ENCODE measurements around the gene MIX23. TPM values are rescaled to one million over a fixed set of nuclear protein-coding genes. Genes with fewer than 3 reads are reported as not detected.

Gene MIX23
- total RNA-seq, 1 experiment from 2014 or later: 80.6 TPM

DNA sequence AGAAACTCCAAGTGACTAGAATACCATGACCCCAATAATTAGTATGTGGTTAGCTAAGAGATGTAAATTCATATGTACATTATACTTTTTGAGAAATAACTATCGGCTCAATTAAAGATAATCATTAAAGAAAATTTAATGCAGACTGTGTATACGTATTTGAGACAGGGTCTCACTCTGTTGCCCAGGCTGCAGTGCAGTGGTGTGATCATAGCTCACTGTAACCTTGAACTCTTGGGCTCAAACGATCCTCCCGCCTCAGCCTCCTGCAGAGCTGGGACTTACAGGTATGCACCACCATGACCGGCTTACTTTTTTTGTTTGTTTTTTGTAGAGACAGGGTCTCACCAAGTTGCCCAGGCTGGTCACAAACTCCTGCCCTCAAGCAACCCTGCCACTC lies 66.7 kb downstream of the MIX23 start:
- peaks cover 7 to 9% of the 10 kb centered on the region in 2 experiments; a peak in 4 of 5 replicates for H3K9me3 Mint-ChIP-seq
- no CpG with 5 or more reads among the region's 5 CpGs for WGBS (ENCODE audit: extremely low coverage, insufficient read length, low lambda C conversion rate)
- Histone ChIP-seq H2BK20ac (ENCODE audit: low read depth, low read length, poor library complexity, severe bottlenecking) (no peak overlapping the region), H3K23me2 (ENCODE audit: insufficient read length, low read depth, low read length, poor library complexity, severe bottlenecking) (no peaks in the 10 kb centered on the region), H2BK15ac (ENCODE audit: low read depth, low read length) (no peak overlapping the region), H3K9me3 (ENCODE audit: control insufficient read depth, low read depth, low read length) (no peaks in the 10 kb centered on the region), H3T11ph (ENCODE audit: low read length) (no peak overlapping the region), H3K23ac (ENCODE audit: insufficient read length, low read depth, low read length) (no peak overlapping the region), H2AK5ac (ENCODE audit: insufficient read length, low read length) (no peak overlapping the region), H3K4me2 (ENCODE audit: insufficient read depth, insufficient read length, low read length) (no peak overlapping the region), H3K14ac (ENCODE audit: insufficient read depth, low read length) (no peak overlapping the region), H3K27me3 (ENCODE audit: insufficient read depth, low read length) (no peaks in the 10 kb centered on the region), H3K4ac (ENCODE audit: low read depth, low read length) (no peak overlapping the region), H3K56ac (ENCODE audit: insufficient read length, low read depth, low read length) (no peak overlapping the region), H2BK12ac (ENCODE audit: insufficient read length, low read depth, low read length) (no peak overlapping the region), H3K4me1 (ENCODE audit: insufficient read depth, low read length) (no peaks in the 10 kb centered on the region), H3K9ac (ENCODE audit: extremely low read depth, insufficient read length, low read length) (no peak overlapping the region), H3K79me2 (ENCODE audit: insufficient read depth, low read length) (no peaks in the 10 kb centered on the region), H4K8ac (replicated peaks; ENCODE audit: insufficient read length, low read depth, low read length) (no peak overlapping the region), H3K79me1 (ENCODE audit: insufficient read depth, low read depth, low read length, poor library complexity, severe bottlenecking) (no peaks in the 10 kb centered on the region), H4K91ac (ENCODE audit: insufficient read length, low read depth, low read length) (no peak overlapping the region), H4K5ac (ENCODE audit: insufficient read length, low read depth, low read length) (no peak overlapping the region), H3K18ac (ENCODE audit: insufficient read length, low read depth, low read length) (no peak overlapping the region), H2AFZ (ENCODE audit: low read length) (no peak overlapping the region), H2BK5ac (ENCODE audit: insufficient read length, low read length) (no peak overlapping the region), H3K27ac (ENCODE audit: insufficient read length, low read depth, low read length) (no peak overlapping the region), H2BK120ac (ENCODE audit: low read depth, low read length, poor library complexity, severe bottlenecking) (no peak overlapping the region), H4K20me1 (ENCODE audit: control insufficient read depth, insufficient read depth, insufficient read length) (no peaks in the 10 kb centered on the region)
- DNase-seq: no peak
- H3K4me3 Mint-ChIP-seq: no peak overlapping the region
- H3K27ac Mint-ChIP-seq: no peak overlapping the region
- peaks cover 6% of the 10 kb centered on the region for H3K27me3 Mint-ChIP-seq (ENCODE audit: low read depth)
- TF ChIP-seq, protein P1, sequence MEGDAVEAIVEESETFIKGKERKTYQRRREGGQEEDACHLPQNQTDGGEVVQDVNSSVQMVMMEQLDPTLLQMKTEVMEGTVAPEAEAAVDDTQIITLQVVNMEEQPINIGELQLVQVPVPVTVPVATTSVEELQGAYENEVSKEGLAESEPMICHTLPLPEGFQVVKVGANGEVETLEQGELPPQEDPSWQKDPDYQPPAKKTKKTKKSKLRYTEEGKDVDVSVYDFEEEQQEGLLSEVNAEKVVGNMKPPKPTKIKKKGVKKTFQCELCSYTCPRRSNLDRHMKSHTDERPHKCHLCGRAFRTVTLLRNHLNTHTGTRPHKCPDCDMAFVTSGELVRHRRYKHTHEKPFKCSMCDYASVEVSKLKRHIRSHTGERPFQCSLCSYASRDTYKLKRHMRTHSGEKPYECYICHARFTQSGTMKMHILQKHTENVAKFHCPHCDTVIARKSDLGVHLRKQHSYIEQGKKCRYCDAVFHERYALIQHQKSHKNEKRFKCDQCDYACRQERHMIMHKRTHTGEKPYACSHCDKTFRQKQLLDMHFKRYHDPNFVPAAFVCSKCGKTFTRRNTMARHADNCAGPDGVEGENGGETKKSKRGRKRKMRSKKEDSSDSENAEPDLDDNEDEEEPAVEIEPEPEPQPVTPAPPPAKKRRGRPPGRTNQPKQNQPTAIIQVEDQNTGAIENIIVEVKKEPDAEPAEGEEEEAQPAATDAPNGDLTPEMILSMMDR (conservative IDR thresholded peaks at IDR 0.05): no peak
- H3K4me1 Mint-ChIP-seq: peaks cover 10 to 13% of the 10 kb centered on the region in 2 experiments
- no peaks in the 10 kb centered on the region for H3K36me3 Mint-ChIP-seq (ENCODE audit: insufficient read depth in 1 of 3, low read depth in 3 of 3)
